ENCODE measurements around the gene TTLL7.
"Not testable (repeated sequence)": the region's sequence is repeated elsewhere in the genome, so short reads cannot be mapped to it uniquely, and the experiment has no call there.

TTLL7 gene

GRCh38 chr1:83996191-83996590 lies 2.7 kb downstream of the TTLL7 start:
- FAIRE-seq (no peak), DNase-seq (ENCODE audit: low spot score) (no peak)

DNA sequence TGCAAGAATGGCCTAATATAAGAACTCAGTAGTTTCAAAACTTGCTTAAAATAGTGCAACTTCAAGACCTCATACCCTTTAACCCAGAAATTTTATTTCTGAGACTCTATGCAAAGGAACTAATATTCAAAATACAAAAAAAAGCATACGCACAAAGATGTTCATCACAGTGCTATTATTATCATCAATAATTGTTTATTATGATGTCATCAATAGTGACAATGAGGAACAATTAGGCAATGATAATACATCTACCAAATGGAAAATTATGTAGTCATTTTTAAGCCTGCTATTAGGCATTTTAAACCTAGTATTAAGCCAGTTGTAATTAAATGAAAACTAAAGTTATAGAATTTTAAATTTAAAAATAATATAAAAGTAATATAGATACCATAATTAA lies 3.3 kb downstream of the TTLL7 start:
- FAIRE-seq, result no peak
- no peak for DNase-seq (ENCODE audit: low spot score)

DNA sequence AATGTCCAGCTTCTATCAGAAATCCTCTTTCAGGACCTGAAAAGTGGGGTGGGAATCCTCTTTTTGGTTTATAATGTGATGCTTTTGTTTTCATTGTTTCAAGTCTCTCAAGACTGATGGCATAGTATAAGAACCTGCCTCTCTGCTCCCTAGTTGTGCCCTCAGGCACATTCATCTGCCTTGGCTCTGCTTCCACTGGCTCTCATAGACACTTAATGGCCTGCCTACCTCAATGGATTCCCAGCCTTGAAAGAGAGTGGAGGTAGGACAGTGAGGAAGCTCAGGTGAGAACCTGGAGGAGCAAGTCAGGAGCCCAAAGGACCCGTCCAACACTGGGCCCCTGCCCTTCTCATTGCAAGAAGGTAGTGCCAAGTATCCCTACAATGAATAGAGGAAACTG lies 4.8 kb downstream of the TTLL7 start:
- FAIRE-seq (no peak), DNase-seq (ENCODE audit: low spot score) (no peak)

DNA sequence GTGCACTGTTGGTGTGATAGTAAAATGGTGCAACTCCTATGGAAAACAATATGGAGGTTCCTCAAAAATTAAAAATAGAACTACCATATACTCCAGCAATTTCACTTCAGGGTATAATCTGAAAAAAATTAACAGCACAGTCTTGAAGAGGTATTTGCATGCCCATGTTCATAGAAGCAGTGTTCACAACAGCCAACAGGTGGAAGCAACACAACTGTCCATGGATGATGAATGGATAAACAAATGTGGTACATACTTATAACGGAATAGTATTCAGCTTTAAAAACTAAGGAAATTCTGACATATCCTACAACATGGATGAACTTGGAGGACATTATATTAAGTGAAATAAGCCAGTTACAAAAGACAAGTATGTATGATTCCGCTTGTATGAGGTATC lies 8.2 kb downstream of the TTLL7 start:
- no peak for DNase-seq (ENCODE audit: low spot score)
- peak; percentile 63 for FAIRE-seq

- FAIRE-seq (no peak), DNase-seq (ENCODE audit: low spot score) (no peak)
Measured at GRCh38 chr1:83985048-83985447, 13.9 kb downstream of the TTLL7 start.

GRCh38 chr1:83983918-83984317 lies 15.0 kb downstream of the TTLL7 start:
- not testable (repeated sequence) for FAIRE-seq; DNase-seq (ENCODE audit: low spot score)

DNA sequence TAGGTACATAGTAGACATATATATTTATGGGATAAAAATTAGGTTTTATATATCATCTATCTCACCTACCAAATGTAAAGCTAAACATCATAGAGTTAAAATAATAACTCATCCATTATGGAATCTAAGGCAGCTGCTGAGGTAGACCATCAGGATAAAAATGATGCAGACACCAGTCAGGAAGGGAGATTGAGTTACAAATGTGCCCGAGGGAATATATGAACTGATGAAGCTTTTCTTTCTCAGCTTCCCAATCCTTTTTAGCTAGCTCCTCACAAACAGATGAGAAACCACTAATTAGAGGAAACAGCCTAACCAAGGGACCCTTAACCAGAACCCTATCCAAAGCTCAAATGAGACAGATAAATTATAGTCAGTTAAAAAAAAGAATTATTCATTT lies 20.9 kb downstream of the TTLL7 start:
- DNase-seq (ENCODE audit: low spot score) (no peak), FAIRE-seq (no peak)

DNA sequence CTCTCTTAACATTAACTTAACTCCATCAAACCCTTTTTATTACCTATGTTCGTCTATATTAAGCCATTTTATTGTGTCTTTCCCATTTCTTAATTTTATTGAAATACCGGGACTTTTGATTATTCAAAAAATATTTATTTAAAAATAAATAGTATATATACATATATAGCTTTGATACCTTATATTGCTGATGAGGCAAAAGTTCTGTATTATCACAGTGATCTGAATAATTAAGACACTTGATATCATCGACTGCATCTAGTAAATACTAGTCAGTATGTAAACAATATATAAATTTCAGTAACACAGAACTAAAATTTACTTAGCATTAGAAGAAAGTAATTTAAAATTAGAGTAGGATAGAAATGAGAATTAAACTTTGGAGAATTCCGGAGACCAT lies 22.0 kb downstream of the TTLL7 start:
- FAIRE-seq, result no peak

DNA sequence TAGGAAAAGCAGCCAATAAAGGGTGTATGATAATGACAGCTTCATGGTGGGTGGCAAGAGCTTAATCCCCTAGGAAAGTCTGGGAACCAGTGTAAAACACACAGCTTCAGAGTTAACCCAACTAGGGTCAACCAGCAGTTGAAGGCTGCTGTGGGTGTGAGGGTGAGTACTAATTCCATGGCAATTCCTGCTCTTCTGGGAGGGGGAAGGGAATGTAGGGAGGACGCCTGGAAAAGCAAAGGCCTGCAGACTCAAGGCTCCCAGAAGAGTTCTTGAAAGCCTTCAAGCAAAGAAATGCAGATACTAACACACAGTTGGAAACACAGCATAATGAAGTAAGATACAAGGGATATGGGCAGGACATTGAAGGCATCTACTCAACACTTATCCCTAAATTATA lies 28.1 kb downstream of the TTLL7 start:
- FAIRE-seq (no peak), DNase-seq (ENCODE audit: low spot score) (no peak)

More for the DNA sequence above, 22.0 kb downstream of the TTLL7 start:
- DNase-seq (ENCODE audit: low spot score), result no peak

GRCh38 chr1:83970114-83970513 lies 28.8 kb downstream of the TTLL7 start:
- no peak for DNase-seq (ENCODE audit: low spot score)
- no peak for FAIRE-seq

GRCh38 chr1:83967336-83967735 lies 31.6 kb downstream of the TTLL7 start:
- no peak for DNase-seq (ENCODE audit: low spot score)
- FAIRE-seq, result no peak

DNA sequence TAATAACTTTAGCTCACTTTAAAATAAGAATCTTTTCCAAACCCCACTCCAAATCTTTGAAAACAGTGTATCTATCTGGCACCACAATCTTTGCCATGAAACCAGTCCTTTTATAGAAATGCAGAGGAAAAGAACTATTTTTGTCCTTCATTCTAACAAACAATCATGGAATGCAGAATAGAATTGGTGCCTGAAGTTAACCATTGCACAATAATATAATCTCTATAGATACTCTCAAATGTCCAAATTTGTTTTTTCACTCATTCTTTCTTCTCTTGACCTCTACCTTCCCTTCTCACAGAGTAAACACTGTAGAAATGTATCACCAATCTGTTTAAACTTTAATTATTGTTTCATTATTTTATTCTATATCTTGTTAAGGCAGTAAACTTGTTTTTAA lies 34.8 kb downstream of the TTLL7 start:
- FAIRE-seq, result no peak
- DNase-seq (ENCODE audit: low spot score), result no peak

- FAIRE-seq (no peak), DNase-seq (ENCODE audit: low spot score) (no peak)
Measured at GRCh38 chr1:83961571-83962295, 37.2 kb downstream of the TTLL7 start.

DNA sequence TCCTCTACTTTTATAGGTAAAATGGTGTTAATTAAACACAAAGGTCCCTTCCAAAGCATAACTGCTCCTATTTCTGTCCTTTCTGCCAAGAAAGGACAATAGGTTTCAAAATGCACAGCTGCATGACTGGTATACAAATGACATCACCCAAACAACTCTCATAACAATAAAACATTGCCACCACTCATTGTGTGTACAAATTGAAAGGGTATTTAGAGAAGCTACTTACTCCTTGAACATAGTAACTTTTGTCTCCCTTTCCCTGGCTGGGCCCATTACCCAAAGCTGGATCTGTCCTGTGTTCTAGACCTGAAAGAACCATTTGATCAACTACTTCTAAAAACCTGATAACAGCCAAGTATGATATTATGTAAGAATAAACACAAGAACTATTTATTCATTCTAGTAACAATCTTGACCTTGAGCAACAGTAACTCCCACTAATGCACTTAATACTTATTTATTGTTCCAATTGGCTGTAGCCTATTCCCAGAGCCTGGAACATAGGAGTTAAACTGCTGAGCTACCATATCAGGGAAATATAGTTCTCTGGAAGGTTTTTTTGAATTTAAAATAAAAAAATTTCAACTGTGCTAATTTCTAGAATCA lies 38.2 kb downstream of the TTLL7 start:
- FAIRE-seq (no peak), DNase-seq (ENCODE audit: low spot score) (no peak)

- DNase-seq (ENCODE audit: low spot score) (no peak), FAIRE-seq (no peak)
Measured at GRCh38 chr1:83959824-83960498, 39.0 kb downstream of the TTLL7 start.

DNA sequence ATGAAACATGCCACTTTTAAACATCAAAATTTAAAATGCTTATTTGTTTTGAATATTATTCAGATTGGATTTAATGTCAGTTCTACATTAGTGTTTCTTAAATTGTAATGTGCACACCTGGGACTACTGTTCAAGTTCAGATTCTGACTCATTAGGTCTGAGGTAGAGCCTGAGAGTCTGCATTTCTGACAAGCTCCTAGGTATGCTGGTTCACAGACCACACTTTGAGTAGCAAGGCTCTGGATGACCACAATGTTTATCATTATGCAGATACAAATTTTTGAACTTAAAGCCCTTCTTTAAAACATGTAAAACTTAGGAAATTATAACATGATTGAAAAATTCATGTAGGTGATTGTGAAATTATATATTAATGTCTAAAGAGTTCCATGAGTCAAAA lies 40.2 kb downstream of the TTLL7 start:
- FAIRE-seq, result no peak
- no peak for DNase-seq (ENCODE audit: low spot score)

DNA sequence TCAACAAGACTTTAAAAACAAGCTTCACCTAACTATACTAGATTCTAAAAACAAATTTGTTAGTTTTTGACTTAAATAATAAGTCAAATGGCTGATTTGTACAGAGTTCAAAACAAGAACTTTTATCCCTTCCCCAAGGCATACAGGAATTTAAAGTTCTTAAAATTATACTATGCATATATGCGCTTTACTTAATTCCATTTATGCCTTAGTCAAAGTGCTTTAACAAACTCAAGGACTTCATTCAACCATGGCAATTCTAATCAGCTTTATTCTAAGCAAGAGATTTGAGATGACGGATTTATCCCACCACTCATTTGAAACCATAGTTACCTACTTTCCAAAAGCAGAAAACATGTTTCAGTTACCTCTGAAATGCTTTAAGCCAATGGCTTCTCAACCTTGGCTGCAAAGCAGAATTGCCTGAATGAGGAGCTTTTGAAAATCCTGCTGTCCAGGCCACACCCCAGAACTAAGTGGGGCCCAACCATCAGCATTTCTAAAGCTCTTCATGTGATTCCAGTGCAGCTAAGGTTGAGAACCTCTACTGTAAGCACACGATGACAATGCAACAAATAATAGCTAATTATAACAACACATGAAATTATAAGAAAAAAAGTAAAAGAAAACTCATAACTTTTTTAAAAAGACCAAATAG lies 44.6 kb downstream of the TTLL7 start:
- DNase-seq (ENCODE audit: low spot score) (no peak), FAIRE-seq (no peak)

DNA sequence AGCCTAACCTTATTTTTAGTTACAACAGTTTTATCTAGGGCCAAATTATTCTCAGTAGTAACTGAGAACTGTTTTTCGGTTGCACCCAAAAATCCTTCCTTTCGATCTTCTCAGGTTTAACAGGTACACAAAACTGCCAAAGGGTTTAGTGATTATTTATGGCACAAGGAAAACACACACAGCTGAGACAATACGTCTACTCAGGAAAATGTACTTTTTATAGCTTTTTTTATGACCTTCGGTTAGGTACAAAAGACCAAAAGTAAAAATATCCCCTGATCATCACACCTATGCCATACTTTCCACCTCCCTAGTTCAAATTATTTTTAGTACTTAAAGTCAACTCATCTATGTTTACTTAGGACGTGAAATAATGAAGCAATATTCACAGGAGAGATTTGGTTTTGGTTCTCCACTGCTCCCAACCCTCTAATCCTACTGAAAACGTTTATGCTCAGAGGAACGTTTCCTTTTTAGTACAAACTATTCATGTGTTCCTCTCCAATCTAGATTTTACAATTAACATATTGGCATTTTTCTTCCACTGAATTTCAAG lies 48.7 kb downstream of the TTLL7 start:
- no peak for DNase-seq (ENCODE audit: low spot score)
- FAIRE-seq, result no peak

DNA sequence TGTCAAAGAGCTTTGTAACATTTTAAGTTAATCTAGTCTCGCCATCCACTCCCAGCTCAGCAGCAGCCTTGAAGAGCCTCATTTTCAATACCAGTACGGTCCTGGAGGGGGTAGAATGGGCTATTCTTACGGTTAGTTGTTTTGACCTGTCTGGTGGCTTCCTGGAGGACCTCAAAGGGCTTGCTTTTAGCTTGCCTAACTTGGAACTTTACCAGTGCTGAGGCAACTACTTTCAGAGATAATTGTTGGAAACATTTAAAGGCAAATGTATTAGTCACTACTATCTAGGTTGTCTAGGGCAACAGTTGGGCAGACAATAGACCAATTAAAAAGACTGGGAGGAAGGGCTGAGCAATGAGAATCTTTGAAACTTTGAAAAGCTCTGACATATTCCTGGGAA lies 56.0 kb downstream of the TTLL7 start:
- no peak for FAIRE-seq

DNA sequence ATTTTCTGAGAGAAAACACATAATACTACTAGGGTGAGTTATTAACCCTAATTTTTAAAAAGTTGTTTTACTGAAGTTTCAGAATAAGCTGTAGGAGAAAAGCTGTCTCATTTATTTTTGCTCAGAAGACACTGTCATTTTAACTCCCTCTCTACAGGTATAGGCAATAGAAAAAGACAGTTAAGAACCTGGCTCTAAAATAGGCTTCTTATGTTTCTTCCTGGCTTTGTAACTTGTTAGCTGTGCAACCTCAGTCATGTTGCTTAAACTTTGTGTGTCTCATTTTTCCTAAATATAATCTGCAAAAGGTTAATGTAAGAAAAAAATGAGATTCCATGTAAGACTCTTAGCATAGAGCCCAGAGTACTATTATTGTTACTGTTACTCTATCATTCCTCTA lies 64.4 kb downstream of the TTLL7 start:
- DNase-seq (ENCODE audit: low spot score) (no peak), FAIRE-seq (no peak)

More for the DNA sequence above, 56.0 kb downstream of the TTLL7 start:
- DNase-seq (ENCODE audit: low spot score), result no peak

DNA sequence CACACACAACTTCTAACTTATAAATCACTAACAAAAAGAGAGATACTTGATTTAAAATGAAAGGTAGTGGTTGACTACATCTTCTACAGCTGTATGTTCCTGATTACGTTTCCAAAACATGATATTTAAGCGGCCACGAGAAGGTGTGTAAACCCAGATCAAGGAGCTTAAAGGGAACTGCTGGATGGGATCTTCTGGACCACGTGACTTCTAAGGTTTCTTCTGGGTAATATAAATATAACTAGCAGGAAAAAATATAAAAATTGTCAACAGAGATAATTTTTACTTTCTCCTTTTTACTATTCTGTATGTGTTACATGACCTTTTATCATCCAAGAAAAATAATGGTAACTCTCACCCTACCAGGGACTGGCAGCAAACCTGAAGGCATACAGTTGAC lies 66.2 kb downstream of the TTLL7 start:
- FAIRE-seq (no peak), DNase-seq (ENCODE audit: low spot score) (no peak)

DNA sequence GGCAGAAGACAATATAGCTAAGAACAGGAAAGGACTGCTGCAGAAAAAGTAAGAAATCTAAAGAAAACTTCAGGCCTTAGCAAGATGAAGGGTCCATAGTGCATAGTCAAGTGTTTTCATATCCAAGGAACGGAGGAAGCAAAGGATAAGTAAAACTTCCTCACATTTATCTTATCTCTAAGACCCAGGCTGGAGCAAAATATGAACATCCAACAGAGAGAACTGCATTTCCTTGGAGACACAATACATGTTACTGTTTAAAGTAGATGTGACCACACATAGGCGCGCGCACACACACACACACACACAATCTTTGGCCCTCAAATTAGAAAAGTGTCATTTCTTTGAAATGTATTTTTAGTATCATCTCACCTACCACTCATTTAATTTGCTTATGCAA lies 66.7 kb downstream of the TTLL7 start:
- no peak for FAIRE-seq
- DNase-seq (ENCODE audit: low spot score), result no peak

All from urothelium cell line (cell line).